Neuronal stem cell (in vitro differentiated cells): ENCODE results near the gene ERBIN.
"Not testable (repeated sequence)": the region's sequence is repeated elsewhere in the genome, so short reads cannot be mapped to it uniquely, and the experiment has no call there.

Experiments used
- DNase-seq: peaks from one replicate; pipeline ENCODE4 v3.0.0-alpha.2; 2013; ENCODE audit warnings: low spot score
- H2AFZ ChIP-seq: one replicate; pipeline ENCODE4 v1.6.1; 2013; ENCODE audit warnings: mild to moderate bottlenecking, low read length, inconsistent platforms
- H2AK5ac ChIP-seq: 2 replicates; pipeline ENCODE4 v1.6.1; 2013; ENCODE audit warnings: low read depth, mild to moderate bottlenecking, inconsistent platforms, low read length, moderate library complexity, mixed read lengths
- H2BK120ac ChIP-seq: 2 replicates; pipeline ENCODE4 v1.6.1; 2013; ENCODE audit warnings: low read depth, mild to moderate bottlenecking, inconsistent platforms, low read length, moderate library complexity, mixed read lengths
- H2BK12ac ChIP-seq: one replicate; pipeline ENCODE4 v1.6.1; 2013; ENCODE audit warnings: low read length, inconsistent platforms
- H2BK15ac ChIP-seq: 2 replicates; pipeline ENCODE4 v1.6.1; 2013; ENCODE audit warnings: mild to moderate bottlenecking, low read length, inconsistent platforms, mixed read lengths
- H2BK5ac ChIP-seq: one replicate; pipeline ENCODE4 v1.6.1; 2013; ENCODE audit warnings: inconsistent platforms, mild to moderate bottlenecking, low read length, moderate library complexity
- H3K14ac ChIP-seq: one replicate; pipeline ENCODE4 v1.6.1; 2013; ENCODE audit warnings: low read length, inconsistent platforms
- H3K18ac ChIP-seq: 2 replicates; pipeline ENCODE4 v1.6.1; 2013; ENCODE audit warnings: low read length, inconsistent platforms
- H3K23ac ChIP-seq: 2 replicates; pipeline ENCODE4 v1.6.1; 2013; ENCODE audit warnings: low read depth, mild to moderate bottlenecking, mixed read lengths, low read length, inconsistent platforms; ENCODE audit not compliant: poor library complexity
- H3K27ac ChIP-seq: replicated peaks from 3 replicates; pipeline ENCODE4 v1.5.1; 2013; ENCODE audit warnings: low read length, inconsistent platforms
- H3K27me3 ChIP-seq, 3 experiments: 2 replicates each; pipeline ENCODE4 v1.6.1; 2013; ENCODE audit warnings: low read length in 3 of 3, mild to moderate bottlenecking in 2 of 3, inconsistent platforms in 1 of 3, low read depth in 1 of 3, mixed read lengths in 1 of 3, moderate library complexity in 1 of 3; ENCODE audit not compliant: control insufficient read depth in 3 of 3, insufficient read depth in 3 of 3
- H3K36me3 ChIP-seq, 2 donors: replicated peaks in 1 of 2; 2 replicates each; pipeline ENCODE4 v1.6.1; 2013; ENCODE audit warnings: low read length in 2 of 2; ENCODE audit not compliant: control insufficient read depth in 2 of 2, insufficient read depth in 2 of 2
- H3K4ac ChIP-seq: 2 replicates; pipeline ENCODE4 v1.6.1; 2013; ENCODE audit warnings: inconsistent platforms, mild to moderate bottlenecking, low read length, moderate library complexity
- H3K4me1 ChIP-seq, 2 donors: 1 replicate in 1 of 2; 2 replicates in 1 of 2; pipeline ENCODE4 v1.6.1; 2013; ENCODE audit warnings: low read length in 2 of 2, low read depth in 1 of 2; ENCODE audit not compliant: control insufficient read depth in 2 of 2, insufficient read depth in 1 of 2
- H3K4me2 ChIP-seq: one replicate; pipeline ENCODE4 v1.6.1; 2013; ENCODE audit warnings: mild to moderate bottlenecking, low read length, inconsistent platforms; ENCODE audit not compliant: insufficient read depth, poor library complexity, severe bottlenecking
- H3K4me3 ChIP-seq, 2 donors: 2 replicates each; pipeline ENCODE4 v1.5.1; 2013; ENCODE audit warnings: low read length in 2 of 2, mild to moderate bottlenecking in 2 of 2, inconsistent platforms in 1 of 2, moderate library complexity in 1 of 2
- H3K79me1 ChIP-seq: one replicate; pipeline ENCODE4 v1.6.1; 2013; ENCODE audit warnings: low read depth, mild to moderate bottlenecking, inconsistent platforms, low read length, moderate library complexity
- H3K9ac ChIP-seq: one replicate; pipeline ENCODE4 v1.6.1; 2013; ENCODE audit warnings: mild to moderate bottlenecking, low read depth, low read length, inconsistent platforms; ENCODE audit not compliant: poor library complexity
- H3K9me3 ChIP-seq, 2 donors: replicated peaks in 1 of 2; 2 replicates each; pipeline versions ENCODE3 to v1.6.1; 2013; ENCODE audit warnings: low read length in 2 of 2, mild to moderate bottlenecking in 2 of 2, inconsistent platforms in 1 of 2, low read depth in 1 of 2, mixed read lengths in 1 of 2, moderate library complexity in 1 of 2; ENCODE audit not compliant: control insufficient read depth in 2 of 2, insufficient read depth in 1 of 2
- H4K8ac ChIP-seq: one replicate; pipeline ENCODE4 v1.6.1; 2013; ENCODE audit warnings: low read depth, mild to moderate bottlenecking, inconsistent platforms, low read length, moderate library complexity
- H4K91ac ChIP-seq: one replicate; pipeline ENCODE4 v1.6.1; 2013; ENCODE audit warnings: low read length, low read depth, mild to moderate bottlenecking, inconsistent platforms; ENCODE audit not compliant: poor library complexity
- WGBS, 2 donors: extraction: QIAGEN DNeasy Blood & Tissue Kit; methylation state at CpG; one replicate each; pipeline ENCODE4 v1.1.7; 2013; ENCODE audit warnings: missing lambda C conversion rate in 2 of 2, mixed read lengths in 1 of 2; ENCODE audit not compliant: insufficient read length in 2 of 2, insufficient replicate concordance in 1 of 2; ENCODE audit errors: extremely low coverage in 2 of 2; 5-methylcytosine and 5-hydroxymethylcytosine counted together

The ERBIN gene

GRCh38 chr5:65971643-65972042, 45.3 kb downstream of the ERBIN start:
- H3K4me1 ChIP-seq: peaks cover 0 to 2% of the 10 kb centered on the region in 2 donors
- H3K4me2 ChIP-seq: no peak overlapping the region
- H3K9ac ChIP-seq: no peak overlapping the region
- no peak overlapping the region for H4K8ac ChIP-seq
- H2BK120ac ChIP-seq: no peak overlapping the region
- no peak overlapping the region for H2BK5ac ChIP-seq
- H3K4me3 ChIP-seq: no peak overlapping the region
- H3K4ac ChIP-seq: no peak overlapping the region
- no peak overlapping the region for H3K18ac ChIP-seq
- H3K14ac ChIP-seq: no peak overlapping the region
- H3K27me3 ChIP-seq: no peaks in the 10 kb centered on the region
- no peak for DNase-seq
- WGBS, 2 donors: no CpG with 5 or more reads among the region's 3 CpGs
- no peak overlapping the region for H2AK5ac ChIP-seq
- no peak overlapping the region for H2BK15ac ChIP-seq
- H3K79me1 ChIP-seq: no peaks in the 10 kb centered on the region
- H2AFZ ChIP-seq: no peak overlapping the region
- H3K36me3 ChIP-seq: peaks cover 0 to 25% of the 10 kb centered on the region in 2 donors
- peaks cover 0 to 15% of the 10 kb centered on the region in 2 donors for H3K9me3 ChIP-seq
- H4K91ac ChIP-seq: no peak overlapping the region
- H3K23ac ChIP-seq: no peak overlapping the region
- no peak overlapping the region for H3K27ac ChIP-seq
- H2BK12ac ChIP-seq: no peak overlapping the region

- Histone ChIP-seq H3K36me3 (peaks cover 0 to 19% of the 10 kb centered on the region in 2 donors), H3K9me3 (peaks cover 2 to 18% of the 10 kb centered on the region in 2 donors)
- not testable (repeated sequence) for H2AK5ac ChIP-seq, DNase-seq, H3K27me3 ChIP-seq, H3K4ac ChIP-seq, H4K91ac ChIP-seq, H4K8ac ChIP-seq, H3K9ac ChIP-seq, H3K23ac ChIP-seq, H3K27ac ChIP-seq, H3K79me1 ChIP-seq, H3K4me2 ChIP-seq, H2BK5ac ChIP-seq, H2BK12ac ChIP-seq, H2BK15ac ChIP-seq, H2BK120ac ChIP-seq, H3K4me1 ChIP-seq, H2AFZ ChIP-seq, H3K14ac ChIP-seq, H3K18ac ChIP-seq, H3K4me3 ChIP-seq
- no CpG with 5 or more reads among the region's 3 CpGs for WGBS, 2 donors
Observed at GRCh38 chr5:65972896-65973295, 46.5 kb downstream of the ERBIN start.

GRCh38 chr5:65978251-65978650, 51.9 kb downstream of the ERBIN start:
- Histone ChIP-seq H3K27me3 (no peaks in the 10 kb centered on the region), H2AFZ (no peak overlapping the region), H2BK5ac (no peak overlapping the region), H2BK12ac (no peak overlapping the region), H3K36me3 (peaks cover 0 to 29% of the 10 kb centered on the region in 2 donors), H4K8ac (no peak overlapping the region), H4K91ac (no peak overlapping the region), H3K23ac (no peak overlapping the region), H3K79me1 (no peaks in the 10 kb centered on the region), H2AK5ac (no peak overlapping the region), H3K9me3 (peaks cover 5 to 27% of the 10 kb centered on the region in 2 donors), H3K9ac (no peak overlapping the region), H3K14ac (no peak overlapping the region), H3K18ac (no peak overlapping the region), H3K4me3 (no peak overlapping the region), H3K4me2 (no peak overlapping the region), H3K27ac (no peak overlapping the region), H2BK120ac (no peak overlapping the region), H2BK15ac (no peak overlapping the region), H3K4me1 (no peaks in the 10 kb centered on the region), H3K4ac (no peak overlapping the region)
- WGBS, 2 donors: no CpG with 5 or more reads among the region's 3 CpGs
- DNase-seq: no peak

GRCh38 chr5:65981548-65981947, 55.2 kb downstream of the ERBIN start:
- Histone ChIP-seq H2AFZ (no peak overlapping the region), H3K23ac (no peak overlapping the region), H3K27me3 (no peaks in the 10 kb centered on the region), H3K27ac (no peak overlapping the region), H3K4me3 (no peak overlapping the region), H3K14ac (no peak overlapping the region), H2AK5ac (no peak overlapping the region), H4K8ac (no peak overlapping the region), H2BK15ac (no peak overlapping the region), H3K36me3 (peaks cover 4 to 20% of the 10 kb centered on the region in 2 donors), H3K4ac (no peak overlapping the region), H4K91ac (no peak overlapping the region), H3K9me3 (peaks cover 7 to 19% of the 10 kb centered on the region in 2 donors), H3K18ac (no peak overlapping the region), H3K9ac (no peak overlapping the region), H3K79me1 (peaks cover 10% of the 10 kb centered on the region), H2BK12ac (no peak overlapping the region), H2BK5ac (no peak overlapping the region), H2BK120ac (no peak overlapping the region), H3K4me2 (no peak overlapping the region), H3K4me1 (peaks cover 0 to 6% of the 10 kb centered on the region in 2 donors)
- DNase-seq: no peak
- no CpG with 5 or more reads among the region's 1 CpG for WGBS, 2 donors
